Measurements from ENCODE around the gene RNF114.
"Not testable (repeated sequence)": the region's sequence is repeated elsewhere in the genome, so short reads cannot be mapped to it uniquely, and the experiment has no call there.

Gene RNF114, protein sequence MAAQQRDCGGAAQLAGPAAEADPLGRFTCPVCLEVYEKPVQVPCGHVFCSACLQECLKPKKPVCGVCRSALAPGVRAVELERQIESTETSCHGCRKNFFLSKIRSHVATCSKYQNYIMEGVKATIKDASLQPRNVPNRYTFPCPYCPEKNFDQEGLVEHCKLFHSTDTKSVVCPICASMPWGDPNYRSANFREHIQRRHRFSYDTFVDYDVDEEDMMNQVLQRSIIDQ

GRCh38 chr20:49936153-49937026, at the start of gene RNF114:
Gene RNF114, plus strand, starts transcription at chr20:49936397. Its CDS starts 16 bp downstream, at chr20:49936413.
- peak; percentile 95 for DNase-seq

DNA sequence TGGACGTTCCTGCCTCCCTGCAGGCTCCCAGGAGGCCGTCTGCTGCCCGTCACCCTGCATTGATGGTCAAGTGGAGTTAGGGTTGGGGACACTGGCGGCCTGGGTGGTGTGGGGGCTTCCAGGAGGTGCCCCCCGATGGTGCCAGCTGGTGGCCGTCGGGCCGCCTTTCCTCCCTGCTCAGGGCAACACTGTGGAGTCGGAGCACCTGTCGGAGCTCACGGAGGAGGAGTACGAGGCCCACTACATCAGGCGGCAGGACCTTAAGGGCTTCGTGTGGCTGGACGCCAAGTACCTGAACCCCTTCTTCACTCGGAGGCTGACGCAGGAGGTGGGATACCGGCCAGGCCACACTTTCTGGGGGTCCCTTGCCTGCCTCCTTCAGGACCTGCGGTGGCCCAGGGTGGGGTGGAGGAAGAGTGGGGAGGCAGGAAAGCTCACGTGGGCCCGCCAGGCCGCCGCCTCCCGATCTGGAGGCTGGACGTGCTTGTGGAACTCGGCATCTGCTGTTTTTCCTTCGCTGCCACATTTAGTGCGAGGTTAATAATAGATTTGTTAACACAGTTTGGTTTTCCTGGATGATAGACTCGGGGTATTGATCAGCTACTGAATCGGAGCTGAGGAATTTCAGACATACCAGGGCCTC, 49.5 kb upstream of the RNF114 start:
- DNase-seq = no peak

DNA sequence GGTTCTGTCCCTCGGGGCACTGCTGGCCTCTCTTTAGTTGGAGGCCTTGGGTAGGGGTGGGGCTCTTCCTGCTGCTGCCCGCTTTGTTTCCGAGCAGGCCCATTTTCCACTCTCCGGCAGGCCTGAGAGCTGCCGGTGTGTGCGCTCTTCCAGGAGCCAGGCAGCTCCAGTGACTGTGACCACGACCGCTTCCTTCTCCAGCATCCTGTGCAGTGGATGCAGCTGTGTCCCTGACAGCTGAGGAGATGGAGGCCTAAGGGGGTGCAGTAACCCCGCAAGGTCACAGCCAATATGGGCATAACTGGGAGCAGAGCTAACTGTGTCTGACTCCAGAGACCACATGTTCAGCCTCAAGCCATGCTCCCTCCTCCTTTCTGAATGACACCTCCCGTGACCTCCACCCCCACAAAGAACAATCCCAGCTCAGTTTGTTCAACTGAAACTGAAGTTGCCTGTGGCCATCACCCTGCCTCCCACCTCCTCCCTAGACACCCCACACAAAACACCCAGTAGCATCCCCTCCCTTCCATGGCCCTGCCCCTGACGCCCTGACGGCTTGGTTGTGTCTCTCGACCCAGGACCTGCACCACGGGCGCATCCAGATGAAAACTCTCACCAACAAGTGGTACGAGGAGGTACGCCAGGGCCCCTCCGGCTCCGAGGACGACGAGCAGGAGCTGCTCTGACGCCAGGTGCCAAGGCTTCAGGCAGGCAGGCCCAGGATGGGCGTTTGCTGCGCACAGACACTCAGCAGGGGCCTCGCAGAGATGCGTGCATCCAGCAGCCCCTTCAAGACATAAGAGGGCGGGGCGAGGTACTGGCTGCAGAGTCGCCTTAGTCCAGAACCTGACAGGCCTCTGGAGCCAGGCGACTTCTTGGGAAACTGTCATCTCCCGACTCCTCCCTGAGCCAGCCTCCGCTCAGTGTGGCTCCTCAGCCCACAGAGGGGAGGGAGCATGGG, 48.7 kb upstream of the RNF114 start:
- DNase-seq = no peak

- peak; percentile 55 for DNase-seq
These were observed 47.8 kb upstream of the RNF114 start for GRCh38 chr20:49888212-49889000.

GRCh38 chr20:49889001-49889934, 46.9 kb upstream of the RNF114 start:
- DNase-seq = no peak

GRCh38 chr20:49889935-49890333, 46.3 kb upstream of the RNF114 start:
- DNase-seq = no peak

GRCh38 chr20:49890471-49891361, 45.5 kb upstream of the RNF114 start:
- no peak for DNase-seq

GRCh38 chr20:49891476-49892110, 44.6 kb upstream of the RNF114 start:
- no peak for DNase-seq

- no peak for DNase-seq
These were observed 43.9 kb upstream of the RNF114 start for GRCh38 chr20:49892260-49892659.

DNA sequence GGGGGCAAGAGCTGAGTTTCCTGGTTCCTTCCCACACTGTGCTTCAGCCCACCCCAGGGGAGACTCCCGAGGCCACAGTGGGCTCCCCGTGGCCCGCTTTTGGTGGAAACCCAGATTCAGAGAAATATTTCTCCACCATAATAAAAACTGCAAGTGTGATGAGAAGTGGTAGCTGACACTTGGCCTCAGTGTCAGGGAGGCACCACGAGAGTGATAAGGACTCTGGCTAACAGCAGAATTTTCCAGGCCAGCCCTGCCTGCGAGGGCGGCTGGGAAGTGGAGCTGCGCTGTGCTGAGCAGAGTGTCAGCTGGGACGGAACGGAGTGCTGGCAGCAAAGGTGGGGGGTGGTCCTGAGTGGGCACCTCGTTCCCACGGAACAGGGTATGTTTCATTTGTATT, 43.4 kb upstream of the RNF114 start:
- no peak for DNase-seq

GRCh38 chr20:49893242-49894072, 42.7 kb upstream of the RNF114 start:
- DNase-seq = no peak

GRCh38 chr20:49894073-49894470, 42.1 kb upstream of the RNF114 start:
- no peak for DNase-seq

DNA sequence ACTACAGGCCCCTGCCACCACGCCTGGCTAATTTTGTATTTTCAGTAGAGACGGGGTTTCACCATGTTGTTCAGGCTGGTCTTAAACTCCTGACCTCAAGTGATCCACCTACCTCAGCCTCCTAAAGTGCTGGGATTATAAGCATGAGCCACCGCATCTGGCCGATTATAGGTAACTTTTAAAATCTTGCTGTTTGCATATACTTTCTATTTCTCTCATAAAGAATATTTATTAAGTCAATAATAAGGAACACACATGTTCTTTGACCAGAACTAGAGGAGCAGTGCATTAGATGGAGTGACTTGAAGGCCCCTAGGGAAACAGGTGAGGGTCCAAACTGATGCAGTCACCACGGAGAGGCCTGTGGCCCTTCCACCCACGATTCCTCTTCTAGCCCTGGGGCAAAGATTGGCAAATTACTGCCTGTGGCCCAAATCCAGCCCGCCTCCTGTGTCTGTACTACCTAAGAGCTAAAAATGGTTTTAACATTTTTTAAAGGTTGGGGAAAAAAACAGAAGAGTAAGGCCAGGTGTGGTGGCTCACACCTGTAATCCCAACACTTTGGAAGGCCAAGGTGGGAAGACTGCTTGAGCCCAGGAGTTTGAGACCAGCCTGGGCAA, 40.6 kb upstream of the RNF114 start:
- not testable (repeated sequence) for DNase-seq

DNA sequence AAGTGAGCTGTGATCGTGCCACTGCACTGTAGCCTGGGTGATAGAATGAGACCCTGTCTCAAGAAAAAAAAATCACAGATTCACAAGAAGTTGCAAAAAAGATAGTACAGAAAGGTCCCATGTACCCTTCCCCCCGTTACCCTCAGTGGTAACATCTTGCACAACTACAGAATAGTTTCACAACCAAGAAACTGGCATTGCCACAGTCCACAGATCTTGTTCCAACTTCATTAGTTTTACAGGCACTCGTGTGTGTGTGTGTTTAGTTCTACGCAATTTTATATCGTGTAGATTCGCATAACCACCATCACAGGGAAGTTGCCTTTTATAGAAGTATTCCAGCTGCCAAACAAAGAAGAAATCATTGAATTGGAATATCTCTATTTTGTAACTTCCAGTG, 40.0 kb upstream of the RNF114 start:
- DNase-seq = no peak

DNA sequence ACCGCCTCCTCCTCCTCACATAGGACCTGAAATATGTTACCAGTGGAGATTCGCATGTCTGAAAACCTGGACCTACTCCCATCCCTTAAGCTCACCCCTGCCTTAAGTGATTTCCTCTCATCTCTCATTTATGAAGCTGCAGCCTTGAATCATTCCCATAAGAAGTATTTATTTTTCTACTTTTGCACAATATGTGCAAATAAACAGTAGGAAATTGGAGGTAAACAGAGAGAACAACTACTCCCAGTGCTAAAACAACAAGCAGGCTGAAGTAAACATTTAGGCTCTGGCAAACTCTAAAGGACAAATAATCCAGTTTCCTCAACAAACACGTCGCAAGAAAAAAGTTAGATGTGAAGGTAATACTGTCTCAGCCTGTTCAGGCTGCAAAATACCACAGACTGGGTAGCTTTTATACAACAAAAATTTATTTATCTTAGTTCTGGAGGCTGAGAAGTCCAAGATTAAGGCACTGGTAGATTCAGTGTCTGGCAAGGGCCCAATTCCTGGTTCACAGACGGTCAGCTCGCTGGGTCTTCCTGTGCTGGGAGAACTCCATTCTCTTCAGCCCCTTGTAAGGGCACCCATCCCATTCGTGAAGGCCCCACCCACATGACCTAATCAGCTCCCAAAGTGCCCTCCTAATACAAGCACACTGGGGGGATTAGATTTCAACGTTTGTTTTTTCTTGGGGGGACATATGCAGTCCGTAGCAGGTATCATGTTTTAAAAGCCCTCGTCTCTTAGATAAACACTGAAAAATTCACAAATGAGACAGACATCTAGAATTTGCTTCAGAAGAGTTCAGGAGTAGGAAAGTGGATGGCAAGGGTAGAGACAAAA, 36.4 kb upstream of the RNF114 start:
- DNase-seq = no peak

- no peak for DNase-seq
These were observed 34.6 kb upstream of the RNF114 start for GRCh38 chr20:49901588-49901987.

Data from T1000 (cell line).